Measurements from ENCODE around the gene DCAF15.
A peak's percentile ranks its signal among the peaks of the same experiment; 100 is the strongest.

DCAF15 gene

DNA sequence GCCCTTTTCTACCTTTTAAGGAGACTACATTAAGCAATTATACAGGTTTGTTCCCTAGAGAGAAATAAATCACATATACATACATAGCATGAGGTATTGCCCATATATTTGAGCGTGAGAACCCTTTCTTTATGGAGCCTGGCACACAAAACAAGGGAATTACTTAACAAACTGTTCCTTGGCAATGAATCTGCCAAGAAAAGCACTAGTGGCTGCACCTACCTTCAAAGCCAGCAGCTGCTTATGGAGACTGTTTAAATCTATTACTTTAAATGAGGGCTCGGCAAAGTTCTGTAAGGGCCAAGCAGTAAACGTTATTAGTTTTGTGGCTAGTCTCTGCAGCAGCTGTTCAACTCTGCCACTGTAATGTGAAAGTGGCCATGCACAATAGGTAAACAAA, 46.8 kb downstream of the DCAF15 start:
- no peak overlapping the region for H3K4me3 ChIP-seq (ENCODE audit: low read depth, low read length)
- no peak for DNase-seq (ENCODE audit: low read depth)
- TF ChIP-seq POLR2A (IDR thresholded peaks at IDR 0.05; ENCODE audit: extremely low read depth, insufficient read length) (no peak), MYC (IDR thresholded peaks at IDR 0.05; ENCODE audit: low read depth, low read length) (no peak)
- TF ChIP-seq, protein P1, sequence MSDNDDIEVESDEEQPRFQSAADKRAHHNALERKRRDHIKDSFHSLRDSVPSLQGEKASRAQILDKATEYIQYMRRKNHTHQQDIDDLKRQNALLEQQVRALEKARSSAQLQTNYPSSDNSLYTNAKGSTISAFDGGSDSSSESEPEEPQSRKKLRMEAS (IDR thresholded peaks at IDR 0.05; ENCODE audit: low read depth, low read length), result no peak
- TF ChIP-seq, protein P2, sequence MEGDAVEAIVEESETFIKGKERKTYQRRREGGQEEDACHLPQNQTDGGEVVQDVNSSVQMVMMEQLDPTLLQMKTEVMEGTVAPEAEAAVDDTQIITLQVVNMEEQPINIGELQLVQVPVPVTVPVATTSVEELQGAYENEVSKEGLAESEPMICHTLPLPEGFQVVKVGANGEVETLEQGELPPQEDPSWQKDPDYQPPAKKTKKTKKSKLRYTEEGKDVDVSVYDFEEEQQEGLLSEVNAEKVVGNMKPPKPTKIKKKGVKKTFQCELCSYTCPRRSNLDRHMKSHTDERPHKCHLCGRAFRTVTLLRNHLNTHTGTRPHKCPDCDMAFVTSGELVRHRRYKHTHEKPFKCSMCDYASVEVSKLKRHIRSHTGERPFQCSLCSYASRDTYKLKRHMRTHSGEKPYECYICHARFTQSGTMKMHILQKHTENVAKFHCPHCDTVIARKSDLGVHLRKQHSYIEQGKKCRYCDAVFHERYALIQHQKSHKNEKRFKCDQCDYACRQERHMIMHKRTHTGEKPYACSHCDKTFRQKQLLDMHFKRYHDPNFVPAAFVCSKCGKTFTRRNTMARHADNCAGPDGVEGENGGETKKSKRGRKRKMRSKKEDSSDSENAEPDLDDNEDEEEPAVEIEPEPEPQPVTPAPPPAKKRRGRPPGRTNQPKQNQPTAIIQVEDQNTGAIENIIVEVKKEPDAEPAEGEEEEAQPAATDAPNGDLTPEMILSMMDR (IDR thresholded peaks at IDR 0.05; ENCODE audit: low read depth, low read length), result no peak

DNA sequence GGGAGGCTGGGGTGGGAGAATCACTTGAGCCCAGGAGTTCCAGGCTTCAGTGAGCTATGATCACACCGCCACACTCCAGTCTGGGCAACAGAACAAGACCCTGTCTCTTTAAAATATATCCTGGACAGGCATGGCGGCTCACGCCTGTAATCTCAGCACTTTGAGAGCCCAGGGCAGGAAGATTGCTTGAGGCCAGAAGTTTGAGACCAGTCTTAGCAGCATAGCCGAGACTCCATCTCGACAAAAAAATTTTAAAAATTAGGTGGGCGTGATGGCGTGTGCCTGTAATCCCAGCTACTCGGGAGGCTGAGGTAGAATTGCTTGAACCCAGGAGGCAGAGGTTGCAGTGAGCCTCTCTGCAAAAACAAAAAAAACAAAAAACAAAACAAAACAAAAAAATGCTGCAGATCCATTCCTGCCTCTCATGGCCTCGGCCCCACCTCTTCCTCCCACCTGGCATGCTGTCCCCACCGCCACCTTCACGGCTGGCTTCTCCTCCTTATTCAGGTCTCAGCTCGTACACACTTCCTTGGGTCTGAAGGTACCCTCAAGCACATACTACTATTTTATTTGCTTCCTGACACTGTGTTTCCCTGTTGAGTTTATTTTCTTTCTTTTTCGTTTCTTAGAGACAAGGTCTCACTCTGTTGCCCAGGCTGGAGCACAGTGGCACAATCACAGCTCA, 48.5 kb downstream of the DCAF15 start:
- TF ChIP-seq, protein P1 (IDR thresholded peaks at IDR 0.05; ENCODE audit: low read depth, low read length), result no peak
- TF ChIP-seq MYC (IDR thresholded peaks at IDR 0.05; ENCODE audit: low read depth, low read length) (no peak), POLR2A (IDR thresholded peaks at IDR 0.05; ENCODE audit: extremely low read depth, insufficient read length) (no peak)
- TF ChIP-seq, protein P2 (IDR thresholded peaks at IDR 0.05; ENCODE audit: low read depth, low read length), result no peak
- no peak overlapping the region for H3K4me3 ChIP-seq (ENCODE audit: low read depth, low read length)
- no peak for DNase-seq (ENCODE audit: low read depth)

DNA sequence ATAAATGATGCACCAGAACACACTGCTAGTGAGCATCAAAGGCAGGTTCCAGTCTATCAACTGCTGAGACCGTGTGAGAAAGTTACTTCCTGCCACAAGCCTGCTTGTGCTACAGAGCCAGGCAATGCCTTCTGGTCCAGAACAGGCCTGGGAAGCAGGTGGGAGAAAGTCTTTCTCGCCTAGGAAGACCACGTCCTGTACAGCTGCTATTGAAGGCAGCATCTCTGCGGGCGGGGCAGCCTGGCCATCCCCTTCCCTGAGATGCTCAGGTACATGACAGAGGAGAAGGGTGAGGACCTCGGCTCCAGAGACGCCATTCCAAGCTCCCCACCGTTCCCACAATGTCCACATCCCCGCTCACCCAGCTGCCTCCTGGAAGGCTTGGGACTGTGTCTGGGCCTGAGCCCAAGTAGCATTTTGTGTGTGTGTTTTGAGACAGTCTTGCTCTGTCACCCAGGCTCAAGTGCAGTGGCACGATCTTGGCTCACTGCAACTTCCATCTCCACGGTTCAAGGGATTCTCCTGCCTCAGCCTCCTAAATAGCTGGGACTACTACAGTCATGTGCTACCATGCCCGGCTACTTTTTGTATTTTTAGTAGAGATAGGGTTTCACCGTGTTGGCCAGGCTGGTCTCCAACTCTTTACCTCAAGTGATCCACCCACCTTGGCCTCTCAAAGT, 50.4 kb downstream of the DCAF15 start:
- no peak for DNase-seq (ENCODE audit: low read depth)
- H3K4me3 ChIP-seq (ENCODE audit: low read depth, low read length), result no peak overlapping the region
- TF ChIP-seq, protein P2 (IDR thresholded peaks at IDR 0.05; ENCODE audit: low read depth, low read length), result no peak
- TF ChIP-seq, protein P1 (IDR thresholded peaks at IDR 0.05; ENCODE audit: low read depth, low read length), result no peak
- no peak for TF ChIP-seq POLR2A (IDR thresholded peaks at IDR 0.05; ENCODE audit: extremely low read depth, insufficient read length)
- TF ChIP-seq MYC (IDR thresholded peaks at IDR 0.05; ENCODE audit: low read depth, low read length), result no peak

DNA sequence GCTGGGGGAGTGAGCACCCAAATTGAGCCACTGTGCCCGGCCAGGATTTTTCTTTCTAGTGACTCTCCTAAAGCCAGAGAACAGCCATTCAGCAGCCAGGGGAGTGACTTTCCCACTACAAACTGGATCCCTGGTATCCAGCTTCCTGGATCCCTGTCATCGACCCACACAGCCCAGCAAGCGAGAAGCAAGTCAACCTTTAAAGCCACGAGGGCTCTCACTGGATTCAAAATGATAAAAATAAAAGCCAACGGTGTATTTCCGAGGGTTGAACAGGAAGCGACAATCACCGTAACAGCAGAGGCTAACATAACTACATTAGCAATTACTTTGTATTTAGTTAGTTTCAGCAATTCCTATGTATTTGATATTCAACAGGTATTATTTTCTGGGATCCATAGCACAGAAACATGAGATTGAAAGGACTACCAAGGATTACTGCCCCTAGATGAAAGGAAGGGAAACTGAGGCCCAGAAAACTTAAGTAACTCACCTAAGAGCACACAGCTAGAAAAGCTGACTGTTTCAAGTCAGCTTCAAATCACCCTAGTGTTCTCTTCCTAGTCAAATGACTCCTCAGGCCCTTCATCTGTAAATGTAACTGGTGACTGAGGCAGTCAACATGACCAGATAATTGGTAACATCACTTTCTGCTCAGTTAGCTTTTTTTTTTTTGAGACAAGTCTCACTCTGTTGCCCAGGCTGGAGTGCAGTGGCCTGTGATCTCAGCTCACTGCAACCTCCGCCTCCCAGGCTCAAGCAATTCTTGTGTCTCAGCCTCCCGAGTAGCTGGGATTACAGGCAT, 51.1 kb downstream of the DCAF15 start:
- H3K4me3 ChIP-seq (ENCODE audit: low read depth, low read length), result no peak overlapping the region
- no peak for DNase-seq (ENCODE audit: low read depth)
- TF ChIP-seq MYC (IDR thresholded peaks at IDR 0.05; ENCODE audit: low read depth, low read length) (no peak), POLR2A (IDR thresholded peaks at IDR 0.05; ENCODE audit: extremely low read depth, insufficient read length) (no peak)
- TF ChIP-seq, protein P1 (IDR thresholded peaks at IDR 0.05; ENCODE audit: low read depth, low read length), result no peak
- TF ChIP-seq, protein P2 (IDR thresholded peaks at IDR 0.05; ENCODE audit: low read depth, low read length), result no peak

DNA sequence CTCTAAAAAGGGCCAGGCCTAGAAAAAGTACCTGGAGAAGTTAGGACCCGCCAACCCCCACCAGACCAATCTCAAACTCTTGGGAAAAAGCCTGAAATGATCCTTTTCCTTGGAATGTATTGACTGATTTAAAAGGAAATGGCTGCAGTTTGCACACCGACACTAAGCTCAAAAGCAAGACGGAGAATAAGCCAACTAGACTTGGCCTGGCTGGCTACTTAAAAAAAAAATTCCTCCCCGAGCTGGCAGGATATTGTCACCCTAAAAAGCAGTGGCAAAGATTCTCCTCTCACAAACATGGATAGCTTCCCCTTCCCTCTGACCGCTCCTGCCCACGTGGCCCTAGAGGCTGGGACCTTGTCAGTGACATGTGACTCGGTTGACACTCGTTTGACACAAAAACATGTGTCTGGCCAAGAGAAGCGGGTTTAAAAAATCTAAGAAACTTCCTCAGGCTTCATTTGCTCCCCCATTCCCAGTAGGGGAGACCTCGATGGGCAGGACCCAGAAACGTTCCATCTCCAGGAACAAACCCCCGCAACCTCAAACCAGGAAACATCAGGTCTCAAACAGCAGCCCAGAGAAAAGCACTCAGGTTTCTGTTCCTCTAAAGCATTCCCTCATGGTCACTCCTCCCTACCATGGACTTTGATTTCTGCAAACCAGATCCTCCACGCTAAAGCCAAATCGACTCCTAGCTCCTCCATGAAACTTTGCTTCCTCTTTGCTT, 52.5 kb downstream of the DCAF15 start:
- peak; percentile 60 for DNase-seq (ENCODE audit: low read depth)
- no peak for TF ChIP-seq POLR2A (IDR thresholded peaks at IDR 0.05; ENCODE audit: extremely low read depth, insufficient read length)
- TF ChIP-seq, protein P1 (IDR thresholded peaks at IDR 0.05; ENCODE audit: low read depth, low read length), result peak; percentile 90
- H3K4me3 ChIP-seq (ENCODE audit: low read depth, low read length), result peak overlapping the region; percentile 68

All from NB4 (cell line).